DOHH2 (cell line): ENCODE measurements around the gene IARS2.
"Not testable (repeated sequence)": the region's sequence is repeated elsewhere in the genome, so short reads cannot be mapped to it uniquely, and the experiment has no call there.

ENCODE experiments used
- H3F3A ChIP-seq: fragments of 200-600 bp; sonication (generic), shearing (Covaris generic); 2 replicates; pipeline ENCODE4 v1.6.0; 2016; ENCODE audit warnings: antibody characterized with exemption, mild to moderate bottlenecking; ENCODE audit not compliant: control insufficient read depth, insufficient read depth
- H3K27ac ChIP-seq: fragments of 200-600 bp; sonication (generic); 2 replicates; pipeline ENCODE4 v1.5.1; 2014; ENCODE audit warnings: low read depth, mild to moderate bottlenecking, low read length, moderate library complexity
- H3K27me3 ChIP-seq: fragments of 200-600 bp; sonication (generic); 2 replicates; pipeline ENCODE4 v1.6.1; 2014; ENCODE audit warnings: mild to moderate bottlenecking, low read length, mixed read lengths; ENCODE audit not compliant: control insufficient read depth
- H3K36me3 ChIP-seq: fragments of 200-600 bp; sonication (generic); 2 replicates; pipeline ENCODE4 v1.6.1; 2014; ENCODE audit warnings: mild to moderate bottlenecking, low read length, moderate library complexity, mixed read lengths; ENCODE audit not compliant: control insufficient read depth
- H3K4me1 ChIP-seq: fragments of 200-600 bp; sonication (generic); 2 replicates; pipeline ENCODE4 v1.6.1; 2014; ENCODE audit warnings: mild to moderate bottlenecking, low read length, mixed read lengths; ENCODE audit not compliant: control insufficient read depth
- H3K4me2 ChIP-seq: fragments of 200-600 bp; sonication (generic); 2 replicates; pipeline ENCODE4 v1.6.0; 2014; ENCODE audit warnings: mild to moderate bottlenecking, low read length, moderate library complexity
- H3K4me3 ChIP-seq: fragments of 200-600 bp; sonication (generic); 2 replicates; pipeline ENCODE4 v1.5.1; 2014; ENCODE audit warnings: mild to moderate bottlenecking, low read length, mixed read lengths
- H3K79me2 ChIP-seq: fragments of 200-600 bp; sonication (generic); 2 replicates; pipeline ENCODE4 v1.6.1; 2014; ENCODE audit warnings: mild to moderate bottlenecking, low read length, mixed read lengths; ENCODE audit not compliant: control insufficient read depth
- H3K9me2 ChIP-seq: fragments of 200-600 bp; sonication (generic); replicated peaks from 2 replicates; pipeline ENCODE4 v1.6.1; 2014; ENCODE audit warnings: mild to moderate bottlenecking, low read length, mixed read lengths; ENCODE audit not compliant: control insufficient read depth
- H3K9me3 ChIP-seq: fragments of 200-600 bp; sonication (generic); 2 replicates; pipeline ENCODE4 v1.6.1; 2014; ENCODE audit warnings: antibody characterized with exemption, low read length, mixed read lengths; ENCODE audit not compliant: control insufficient read depth, insufficient read depth
- H4K20me1 ChIP-seq: fragments of 200-600 bp; sonication (generic); 2 replicates; pipeline ENCODE4 v1.6.0; 2014; ENCODE audit warnings: low read depth, mild to moderate bottlenecking, antibody characterized with exemption, low read length, moderate library complexity; ENCODE audit not compliant: control insufficient read depth, insufficient read depth
- CTCF ChIP-seq: fragments of 200-600 bp; sonication (generic); IDR thresholded peaks from one replicate; pipeline ENCODE4 v1.5.1; 2014; ENCODE audit warnings: antibody characterized with exemption, mild to moderate bottlenecking, low read depth, low read length; ENCODE audit not compliant: poor library complexity, severe bottlenecking
- EZH2phosphoT487 ChIP-seq: fragments of 200-600 bp; sonication (generic); IDR thresholded peaks from 2 replicates; pipeline ENCODE4 v1.6.1; 2017; ENCODE audit warnings: borderline replicate concordance, mild to moderate bottlenecking, antibody characterized with exemption, low read length, moderate library complexity, mixed read lengths

The IARS2 gene

GRCh38 chr1:220166853-220167252, 72.9 kb downstream of the IARS2 start:
- peaks cover 60% of the 10 kb centered on the region for H3K36me3 ChIP-seq
- no peaks in the 10 kb centered on the region for H4K20me1 ChIP-seq
- no peak overlapping the region for H3K4me3 ChIP-seq
- H3K27me3 ChIP-seq, result no peaks in the 10 kb centered on the region
- H3K79me2 ChIP-seq, result no peaks in the 10 kb centered on the region
- TF ChIP-seq CTCF (no peak), EZH2phosphoT487 (no peak)
- no peaks in the 10 kb centered on the region for H3K9me2 ChIP-seq
- no peak overlapping the region for H3K27ac ChIP-seq
- H3K4me1 ChIP-seq, result no peaks in the 10 kb centered on the region
- no peaks in the 10 kb centered on the region for H3F3A ChIP-seq
- no peak overlapping the region for H3K4me2 ChIP-seq
- H3K9me3 ChIP-seq, result no peaks in the 10 kb centered on the region

- H3K27ac ChIP-seq, H3K9me2 ChIP-seq, H3K9me3 ChIP-seq, H3K4me3 ChIP-seq, H4K20me1 ChIP-seq, H3K79me2 ChIP-seq, H3F3A ChIP-seq, H3K27me3 ChIP-seq, H3K4me2 ChIP-seq, H3K4me1 ChIP-seq: not testable (repeated sequence)
- H3K36me3 ChIP-seq, result peaks cover 74% of the 10 kb centered on the region
Observed at GRCh38 chr1:220169887-220170286, 76.0 kb downstream of the IARS2 start.

- Histone ChIP-seq H3K4me1 (no peaks in the 10 kb centered on the region), H3K27ac (no peak overlapping the region), H3K79me2 (no peaks in the 10 kb centered on the region), H3F3A (no peaks in the 10 kb centered on the region), H3K4me3 (no peak overlapping the region), H3K9me3 (no peaks in the 10 kb centered on the region), H4K20me1 (no peaks in the 10 kb centered on the region), H3K4me2 (no peak overlapping the region), H3K9me2 (no peaks in the 10 kb centered on the region), H3K36me3 (peaks cover 66% of the 10 kb centered on the region), H3K27me3 (no peaks in the 10 kb centered on the region)
- TF ChIP-seq CTCF (no peak), EZH2phosphoT487 (no peak)
Observed at GRCh38 chr1:220170836-220171526, 77.0 kb downstream of the IARS2 start.

- Histone ChIP-seq H3K27me3 (no peaks in the 10 kb centered on the region), H3K36me3 (peaks cover 62% of the 10 kb centered on the region), H3K4me2 (no peak overlapping the region)
Observed at GRCh38 chr1:220176540-220176939, 82.6 kb downstream of the IARS2 start.

More at GRCh38 chr1:220176540-220176939, 82.6 kb downstream of the IARS2 start:
- no peaks in the 10 kb centered on the region for H3K9me3 ChIP-seq
- H3K27ac ChIP-seq, result no peak overlapping the region
- no peaks in the 10 kb centered on the region for H3F3A ChIP-seq
- no peaks in the 10 kb centered on the region for H4K20me1 ChIP-seq
- TF ChIP-seq EZH2phosphoT487 (no peak), CTCF (no peak)
- no peak overlapping the region for H3K4me3 ChIP-seq
- H3K79me2 ChIP-seq, result no peaks in the 10 kb centered on the region
- H3K9me2 ChIP-seq, result no peaks in the 10 kb centered on the region
- no peaks in the 10 kb centered on the region for H3K4me1 ChIP-seq
